ENCODE results near the gene VPS8.

GRCh38 chr3:184977796-184978195 is 165.8 kb downstream of the VPS8 start:
- no peak for TF ChIP-seq POLR2A (IDR thresholded peaks at IDR 0.05; ENCODE audit: low read length)
- TF ChIP-seq GATA1 (IDR thresholded peaks at IDR 0.05; ENCODE audit: low read depth, low read length) = no peak

Data from erythroblast (primary cell).